H9 (cell line): ENCODE results near the gene VCAN. TPM values are rescaled to one million over a fixed set of nuclear protein-coding genes. Genes with fewer than 3 reads are reported as not detected.

Experiments
- DNase-seq: peaks from one replicate; pipeline ENCODE4 v3.0.0-alpha.2; 2017
- H2AFZ ChIP-seq: one replicate; pipeline ENCODE4 v1.6.1; 2013; ENCODE audit warnings: mild to moderate bottlenecking, low read length, control low read depth, moderate library complexity
- H2AK5ac ChIP-seq: 2 replicates; pipeline ENCODE4 v1.6.1; 2013; ENCODE audit warnings: low read length, control low read depth, mixed read lengths; ENCODE audit not compliant: insufficient read length
- H2BK120ac ChIP-seq: one replicate; pipeline ENCODE4 v1.6.1; 2013; ENCODE audit warnings: low read depth, mild to moderate bottlenecking, low read length, control low read depth, inconsistent platforms; ENCODE audit not compliant: poor library complexity, severe bottlenecking
- H2BK12ac ChIP-seq: 2 replicates; pipeline ENCODE4 v1.6.1; 2013; ENCODE audit warnings: low read length, control low read depth, mixed read lengths, low read depth; ENCODE audit not compliant: insufficient read length
- H2BK15ac ChIP-seq: 2 replicates; pipeline ENCODE4 v1.6.1; 2013; ENCODE audit warnings: low read depth, low read length, control low read depth
- H2BK20ac ChIP-seq: one replicate; pipeline ENCODE4 v1.6.1; 2013; ENCODE audit warnings: low read depth, mild to moderate bottlenecking, low read length, control low read depth, inconsistent platforms; ENCODE audit not compliant: poor library complexity, severe bottlenecking
- H2BK5ac ChIP-seq: 2 replicates; pipeline ENCODE4 v1.6.1; 2013; ENCODE audit warnings: low read length, control low read depth, mixed read lengths; ENCODE audit not compliant: insufficient read length
- H3K14ac ChIP-seq: 2 replicates; pipeline ENCODE4 v1.6.1; 2013; ENCODE audit warnings: low read length, control low read depth; ENCODE audit not compliant: insufficient read depth
- H3K18ac ChIP-seq: 2 replicates; pipeline ENCODE4 v1.6.1; 2013; ENCODE audit warnings: low read depth, mild to moderate bottlenecking, mixed read lengths, low read length, control low read depth; ENCODE audit not compliant: insufficient read length
- H3K23ac ChIP-seq: 2 replicates; pipeline ENCODE4 v1.6.1; 2013; ENCODE audit warnings: low read length, control low read depth, mixed read lengths, low read depth; ENCODE audit not compliant: insufficient read length
- H3K23me2 ChIP-seq: 2 replicates; pipeline ENCODE4 v1.6.1; 2013; ENCODE audit warnings: low read depth, mild to moderate bottlenecking, mixed read lengths, low read length, control low read depth; ENCODE audit not compliant: insufficient read length, poor library complexity, severe bottlenecking
- H3K27ac ChIP-seq: 2 replicates; pipeline ENCODE4 v1.5.1; 2013; ENCODE audit warnings: low read length, control low read depth, mixed read lengths, low read depth; ENCODE audit not compliant: insufficient read length
- H3K27me3 ChIP-seq: 2 replicates; pipeline ENCODE4 v1.6.1; 2013; ENCODE audit warnings: low read length, control low read depth, inconsistent platforms; ENCODE audit not compliant: insufficient read depth
- H3K4ac ChIP-seq: 2 replicates; pipeline ENCODE4 v1.6.1; 2013; ENCODE audit warnings: low read depth, mild to moderate bottlenecking, control low read depth, inconsistent platforms, low read length, moderate library complexity
- H3K4me1 ChIP-seq: 2 replicates; pipeline ENCODE4 v1.6.1; 2013; ENCODE audit warnings: low read length, control low read depth, inconsistent platforms; ENCODE audit not compliant: insufficient read depth
- H3K4me2 ChIP-seq: 2 replicates; pipeline ENCODE4 v1.6.1; 2013; ENCODE audit warnings: low read length, control low read depth, mixed read lengths; ENCODE audit not compliant: insufficient read length, insufficient read depth
- H3K56ac ChIP-seq: 2 replicates; pipeline ENCODE4 v1.6.1; 2013; ENCODE audit warnings: low read depth, mild to moderate bottlenecking, mixed read lengths, low read length, control low read depth; ENCODE audit not compliant: insufficient read length
- H3K79me1 ChIP-seq: 2 replicates; pipeline ENCODE4 v1.6.1; 2013; ENCODE audit warnings: low read depth, mild to moderate bottlenecking, moderate library complexity, low read length, control low read depth, inconsistent platforms; ENCODE audit not compliant: insufficient read depth, poor library complexity, severe bottlenecking
- H3K79me2 ChIP-seq: 2 replicates; pipeline ENCODE4 v1.6.1; 2013; ENCODE audit warnings: low read length, control low read depth, inconsistent platforms; ENCODE audit not compliant: insufficient read depth
- H3K9ac ChIP-seq: 2 replicates; pipeline ENCODE4 v1.6.1; 2013; ENCODE audit warnings: low read length, control low read depth, mixed read lengths; ENCODE audit not compliant: insufficient read length; ENCODE audit errors: extremely low read depth
- H3K9me3 ChIP-seq: one replicate; pipeline ENCODE4 v1.6.1; 2013; ENCODE audit warnings: low read depth, low read length, inconsistent platforms; ENCODE audit not compliant: control insufficient read depth
- H3T11ph ChIP-seq: one replicate; pipeline ENCODE4 v1.6.1; 2013; ENCODE audit warnings: mild to moderate bottlenecking, low read length, control low read depth, inconsistent platforms
- H4K20me1 ChIP-seq: one replicate; pipeline ENCODE4 v1.6.1; 2013; ENCODE audit not compliant: control insufficient read depth, insufficient read length, insufficient read depth
- H4K5ac ChIP-seq: 2 replicates; pipeline ENCODE4 v1.6.1; 2013; ENCODE audit warnings: low read depth, mild to moderate bottlenecking, mixed read lengths, low read length, control low read depth; ENCODE audit not compliant: insufficient read length
- H4K8ac ChIP-seq: replicated peaks from 2 replicates; pipeline ENCODE4 v1.6.1; 2013; ENCODE audit warnings: low read length, control low read depth, mixed read lengths, low read depth; ENCODE audit not compliant: insufficient read length
- H4K91ac ChIP-seq: 2 replicates; pipeline ENCODE4 v1.6.1; 2013; ENCODE audit warnings: low read depth, mild to moderate bottlenecking, moderate library complexity, mixed read lengths, low read length, control low read depth; ENCODE audit not compliant: insufficient read length
- H3K27ac Mint-ChIP-seq, 3 experiments: 2 replicates in 2 of 3; 3 replicates in 1 of 3; pipeline ENCODE4 v1.8.0; 2020 to 2021; ENCODE audit warnings: mixed read lengths in 3 of 3, mild to moderate bottlenecking in 1 of 3, moderate library complexity in 1 of 3
- H3K27me3 Mint-ChIP-seq: 2 replicates; pipeline ENCODE4 v1.8.0; 2021; ENCODE audit warnings: low read depth, mild to moderate bottlenecking, moderate library complexity, mixed read lengths
- H3K36me3 Mint-ChIP-seq, 3 experiments: 2 replicates in 2 of 3; 3 replicates in 1 of 3; pipeline ENCODE4 v1.8.0; 2020 to 2021; ENCODE audit warnings: low read depth in 3 of 3, mixed read lengths in 3 of 3; ENCODE audit not compliant: insufficient read depth in 1 of 3
- H3K4me1 Mint-ChIP-seq, 2 experiments: 2 replicates each; pipeline ENCODE4 v1.8.0; 2020; ENCODE audit warnings: mixed read lengths in 2 of 2
- H3K4me3 Mint-ChIP-seq, 2 experiments: 2 replicates in 1 of 2; 3 replicates in 1 of 2; pipeline ENCODE4 v1.8.0; 2020 to 2021; ENCODE audit warnings: mild to moderate bottlenecking in 2 of 2, mixed read lengths in 2 of 2, moderate library complexity in 1 of 2
- H3K9me3 Mint-ChIP-seq, 2 experiments: 2 replicates in 1 of 2; 3 replicates in 1 of 2; pipeline ENCODE4 v1.8.0; 2020; ENCODE audit warnings: mild to moderate bottlenecking in 2 of 2, mixed read lengths in 2 of 2, moderate library complexity in 1 of 2
- WGBS: extraction: QIAGEN DNeasy Blood & Tissue Kit; methylation state at CpG from one replicate; pipeline ENCODE4 v1.1.7; 2013; ENCODE audit warnings: missing lambda C conversion rate, low lambda C conversion rate, mixed read lengths; ENCODE audit not compliant: insufficient read length; ENCODE audit errors: extremely low coverage; 5-methylcytosine and 5-hydroxymethylcytosine counted together
- total RNA-seq: library from RNA; stranded (reverse); gene quantifications from 2 replicates; pipeline ENCODE4 v1.2.1, GENCODE V29; 2021
- TF ChIP-seq, protein P1 (sequence below): fragments of 200-600 bp; sonication (generic); conservative IDR thresholded peaks from 3 replicates; pipeline ENCODE4 v1.8.0; 2021; ENCODE audit warnings: antibody characterized with exemption, mild to moderate bottlenecking

Gene VCAN
- total RNA-seq, 1 experiment from 2014 or later, result 278 TPM

DNA sequence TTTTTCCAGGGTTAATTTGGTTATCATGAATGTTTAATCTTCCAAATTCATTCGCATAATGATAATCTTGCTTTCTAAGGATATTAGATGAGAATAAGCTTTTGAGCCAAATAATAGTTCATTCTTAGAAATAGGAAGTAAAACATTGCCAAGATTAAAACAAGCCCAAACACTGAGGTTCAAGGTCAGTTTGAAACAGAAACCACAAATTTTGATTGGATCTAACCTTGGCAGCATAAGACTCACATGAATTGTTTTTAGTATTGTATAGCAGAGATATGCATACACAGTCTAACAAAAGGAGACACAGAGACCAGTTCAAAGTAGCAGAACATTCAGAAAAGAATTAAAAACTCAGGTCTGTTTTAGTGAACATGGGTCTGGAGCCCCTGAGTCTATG is 43.4 kb upstream of the VCAN start:
- Histone ChIP-seq H3K56ac (no peak overlapping the region), H4K5ac (no peak overlapping the region), H2AFZ (no peak overlapping the region), H3K23me2 (no peaks in the 10 kb centered on the region), H3K4me2 (no peak overlapping the region), H3K9ac (no peak overlapping the region), H3K4ac (no peak overlapping the region), H4K91ac (no peak overlapping the region), H3K9me3 (no peaks in the 10 kb centered on the region), H3K23ac (no peak overlapping the region), H3T11ph (no peak overlapping the region), H4K20me1 (no peaks in the 10 kb centered on the region), H3K27ac (no peak overlapping the region), H2BK15ac (no peak overlapping the region), H3K79me1 (no peaks in the 10 kb centered on the region), H3K14ac (no peak overlapping the region), H3K27me3 (no peaks in the 10 kb centered on the region), H2BK120ac (no peak overlapping the region), H2BK12ac (no peak overlapping the region), H3K18ac (no peak overlapping the region), H2AK5ac (no peak overlapping the region), H2BK5ac (no peak overlapping the region), H3K4me1 (no peaks in the 10 kb centered on the region), H2BK20ac (no peak overlapping the region), H4K8ac (no peak overlapping the region), H3K79me2 (no peaks in the 10 kb centered on the region)
- no CpG with 5 or more reads among the region's 1 CpG for WGBS
- Mint-ChIP-seq H3K36me3 (no peaks in the 10 kb centered on the region), H3K27me3 (no peaks in the 10 kb centered on the region), H3K4me1 (peaks cover 14 to 17% of the 10 kb centered on the region in 2 experiments), H3K9me3 (no peaks in the 10 kb centered on the region), H3K4me3 (no peak overlapping the region), H3K27ac (no peak overlapping the region)
- TF ChIP-seq, protein P1, sequence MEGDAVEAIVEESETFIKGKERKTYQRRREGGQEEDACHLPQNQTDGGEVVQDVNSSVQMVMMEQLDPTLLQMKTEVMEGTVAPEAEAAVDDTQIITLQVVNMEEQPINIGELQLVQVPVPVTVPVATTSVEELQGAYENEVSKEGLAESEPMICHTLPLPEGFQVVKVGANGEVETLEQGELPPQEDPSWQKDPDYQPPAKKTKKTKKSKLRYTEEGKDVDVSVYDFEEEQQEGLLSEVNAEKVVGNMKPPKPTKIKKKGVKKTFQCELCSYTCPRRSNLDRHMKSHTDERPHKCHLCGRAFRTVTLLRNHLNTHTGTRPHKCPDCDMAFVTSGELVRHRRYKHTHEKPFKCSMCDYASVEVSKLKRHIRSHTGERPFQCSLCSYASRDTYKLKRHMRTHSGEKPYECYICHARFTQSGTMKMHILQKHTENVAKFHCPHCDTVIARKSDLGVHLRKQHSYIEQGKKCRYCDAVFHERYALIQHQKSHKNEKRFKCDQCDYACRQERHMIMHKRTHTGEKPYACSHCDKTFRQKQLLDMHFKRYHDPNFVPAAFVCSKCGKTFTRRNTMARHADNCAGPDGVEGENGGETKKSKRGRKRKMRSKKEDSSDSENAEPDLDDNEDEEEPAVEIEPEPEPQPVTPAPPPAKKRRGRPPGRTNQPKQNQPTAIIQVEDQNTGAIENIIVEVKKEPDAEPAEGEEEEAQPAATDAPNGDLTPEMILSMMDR, result no peak
- no peak for DNase-seq
